ENCODE data around the gene NACC2. TPM values are rescaled to one million over a fixed set of nuclear protein-coding genes. Genes with fewer than 3 reads are reported as not detected.

The NACC2 gene
- polyA plus RNA-seq, 4 donors, result 4.9 to 10.1 (median 8.0) TPM

- Histone ChIP-seq H3K4me1 (ENCODE audit: control insufficient read depth in 3 of 3, insufficient read depth in 2 of 3, low read depth in 1 of 3, low read length in 2 of 3) (peaks cover 3 to 52% (median 6%) of the 10 kb centered on the region in 3 donors), H3K4me3 (ENCODE audit: low read depth in 1 of 3, low read length in 3 of 3) (peak overlapping the region in 2 of 3 donors; percentile 43), H3K36me3 (ENCODE audit: control insufficient read depth in 3 of 3, insufficient read depth in 2 of 3, low read depth in 1 of 3, low read length in 3 of 3) (peaks cover 0 to 32% (median 0%) of the 10 kb centered on the region in 3 donors), H3K27ac (ENCODE audit: low read depth in 1 of 3, low read length in 2 of 3) (peak overlapping the region in 2 of 3 donors; percentile 6 to 41), H3K27me3 (ENCODE audit: control insufficient read depth in 3 of 3, insufficient read depth in 3 of 3, low read length in 3 of 3) (no peaks in the 10 kb centered on the region), H3K9me3 (ENCODE audit: control insufficient read depth in 2 of 2, insufficient read depth in 1 of 2, low read depth in 1 of 2, low read length in 1 of 2) (no peaks in the 10 kb centered on the region)
- no peak for FAIRE-seq
- WGBS, 3 donors, result 13 to 51% (median 42%) methylated on average over 31 to 42 of the region's 42 CpGs
- no peak for DNase-seq
These were observed 15.3 kb upstream of the NACC2 start for GRCh38 chr9:136110082-136111061.

- peak; percentile 88 to 93 for DNase-seq
- peaks cover 0 to 3% (median 0%) of the 10 kb centered on the region in 3 donors for H3K27me3 ChIP-seq (ENCODE audit: control insufficient read depth in 3 of 3, insufficient read depth in 3 of 3, low read length in 3 of 3)
- peak overlapping the region; percentile 70 to 83 (median 75) for H3K27ac ChIP-seq (ENCODE audit: low read depth in 1 of 3, low read length in 2 of 3)
- no peaks in the 10 kb centered on the region for H3K9me3 ChIP-seq (ENCODE audit: control insufficient read depth in 2 of 2, insufficient read depth in 1 of 2, low read depth in 1 of 2, low read length in 1 of 2)
- H3K4me1 ChIP-seq (ENCODE audit: control insufficient read depth in 3 of 3, insufficient read depth in 2 of 3, low read depth in 1 of 3, low read length in 2 of 3), result peaks cover 3 to 44% (median 6%) of the 10 kb centered on the region in 3 donors
- WGBS, 3 donors, result 1% methylated on average over 34 to 48 of the region's 48 CpGs
- no peak for FAIRE-seq
- H3K36me3 ChIP-seq (ENCODE audit: control insufficient read depth in 3 of 3, insufficient read depth in 2 of 3, low read depth in 1 of 3, low read length in 3 of 3), result peaks cover 0 to 23% (median 0%) of the 10 kb centered on the region in 3 donors
- peak overlapping the region in 2 of 3 donors; percentile 43 for H3K4me3 ChIP-seq (ENCODE audit: low read depth in 1 of 3, low read length in 3 of 3)
These were observed 14.4 kb upstream of the NACC2 start for GRCh38 chr9:136109351-136110081.

- no peak for DNase-seq
- no peak for FAIRE-seq
- Histone ChIP-seq H3K4me1 (ENCODE audit: control insufficient read depth in 3 of 3, insufficient read depth in 2 of 3, low read depth in 1 of 3, low read length in 2 of 3) (peaks cover 3 to 42% (median 6%) of the 10 kb centered on the region in 3 donors), H3K27me3 (ENCODE audit: control insufficient read depth in 3 of 3, insufficient read depth in 3 of 3, low read length in 3 of 3) (peaks cover 0 to 3% (median 0%) of the 10 kb centered on the region in 3 donors), H3K27ac (ENCODE audit: low read depth in 1 of 3, low read length in 2 of 3) (peak overlapping the region; percentile 70 to 83 (median 75)), H3K36me3 (ENCODE audit: control insufficient read depth in 3 of 3, insufficient read depth in 2 of 3, low read depth in 1 of 3, low read length in 3 of 3) (peaks cover 0 to 16% (median 0%) of the 10 kb centered on the region in 3 donors), H3K9me3 (ENCODE audit: control insufficient read depth in 2 of 2, insufficient read depth in 1 of 2, low read depth in 1 of 2, low read length in 1 of 2) (no peaks in the 10 kb centered on the region), H3K4me3 (ENCODE audit: low read depth in 1 of 3, low read length in 3 of 3) (peak overlapping the region in 2 of 3 donors; percentile 43)
- 22 to 69% (median 52%) methylated on average over 27 of the region's 27 CpGs for WGBS, 3 donors
These were observed 13.7 kb upstream of the NACC2 start for GRCh38 chr9:136108648-136109266.

- no peaks in the 10 kb centered on the region for H3K9me3 ChIP-seq (ENCODE audit: control insufficient read depth in 2 of 2, insufficient read depth in 1 of 2, low read depth in 1 of 2, low read length in 1 of 2)
- H3K4me3 ChIP-seq (ENCODE audit: low read depth in 1 of 3, low read length in 3 of 3), result no peak overlapping the region
- WGBS, 3 donors, result 17 to 69% (median 54%) methylated on average over 28 to 29 of the region's 29 CpGs
- peaks cover 0 to 10% (median 0%) of the 10 kb centered on the region in 3 donors for H3K36me3 ChIP-seq (ENCODE audit: control insufficient read depth in 3 of 3, insufficient read depth in 2 of 3, low read depth in 1 of 3, low read length in 3 of 3)
- peaks cover 0 to 3% (median 0%) of the 10 kb centered on the region in 3 donors for H3K27me3 ChIP-seq (ENCODE audit: control insufficient read depth in 3 of 3, insufficient read depth in 3 of 3, low read length in 3 of 3)
- H3K4me1 ChIP-seq (ENCODE audit: control insufficient read depth in 3 of 3, insufficient read depth in 2 of 3, low read depth in 1 of 3, low read length in 2 of 3), result peaks cover 3 to 44% (median 6%) of the 10 kb centered on the region in 3 donors
- DNase-seq (peak in 1 of 2 donors; percentile 74), FAIRE-seq (no peak)
- peak overlapping the region in 2 of 3 donors; percentile 47 to 83 for H3K27ac ChIP-seq (ENCODE audit: low read depth in 1 of 3, low read length in 2 of 3)
These were observed 13.0 kb upstream of the NACC2 start for GRCh38 chr9:136107953-136108647.

- H3K36me3 ChIP-seq (ENCODE audit: control insufficient read depth in 3 of 3, insufficient read depth in 2 of 3, low read depth in 1 of 3, low read length in 3 of 3), result peaks cover 0 to 4% (median 0%) of the 10 kb centered on the region in 3 donors
- H3K9me3 ChIP-seq (ENCODE audit: control insufficient read depth in 2 of 2, insufficient read depth in 1 of 2, low read depth in 1 of 2, low read length in 1 of 2), result no peaks in the 10 kb centered on the region
- H3K4me3 ChIP-seq (ENCODE audit: low read depth in 1 of 3, low read length in 3 of 3), result no peak overlapping the region
- H3K4me1 ChIP-seq (ENCODE audit: control insufficient read depth in 3 of 3, insufficient read depth in 2 of 3, low read depth in 1 of 3, low read length in 2 of 3), result peaks cover 3 to 39% (median 6%) of the 10 kb centered on the region in 3 donors
- 15 to 56% (median 22%) methylated on average over 27 to 29 of the region's 29 CpGs for WGBS, 3 donors
- H3K27ac ChIP-seq (ENCODE audit: low read depth in 1 of 3, low read length in 2 of 3), result peak overlapping the region in 2 of 3 donors; percentile 47 to 83
- no peak for FAIRE-seq
- peaks cover 0 to 3% (median 0%) of the 10 kb centered on the region in 3 donors for H3K27me3 ChIP-seq (ENCODE audit: control insufficient read depth in 3 of 3, insufficient read depth in 3 of 3, low read length in 3 of 3)
- peak in 1 of 2 donors; percentile 84 for DNase-seq
These were observed 12.3 kb upstream of the NACC2 start for GRCh38 chr9:136107155-136107952.

GRCh38 chr9:136105398-136106135, 10.5 kb upstream of the NACC2 start:
- WGBS, 3 donors, result 47 to 71% (median 65%) methylated on average over 17 of the region's 17 CpGs
- Histone ChIP-seq H3K36me3 (ENCODE audit: control insufficient read depth in 3 of 3, insufficient read depth in 2 of 3, low read depth in 1 of 3, low read length in 3 of 3) (no peaks in the 10 kb centered on the region), H3K27me3 (ENCODE audit: control insufficient read depth in 3 of 3, insufficient read depth in 3 of 3, low read length in 3 of 3) (peaks cover 0 to 3% (median 0%) of the 10 kb centered on the region in 3 donors), H3K27ac (ENCODE audit: low read depth in 1 of 3, low read length in 2 of 3) (no peak overlapping the region), H3K4me1 (ENCODE audit: control insufficient read depth in 3 of 3, insufficient read depth in 2 of 3, low read depth in 1 of 3, low read length in 2 of 3) (peaks cover 3 to 35% (median 6%) of the 10 kb centered on the region in 3 donors), H3K4me3 (ENCODE audit: low read depth in 1 of 3, low read length in 3 of 3) (no peak overlapping the region), H3K9me3 (ENCODE audit: control insufficient read depth in 2 of 2, insufficient read depth in 1 of 2, low read depth in 1 of 2, low read length in 1 of 2) (no peaks in the 10 kb centered on the region)
- no peak for FAIRE-seq
- no peak for DNase-seq

- FAIRE-seq (no peak), DNase-seq (no peak)
- 55 to 64% (median 62%) methylated on average over 6 of the region's 6 CpGs for WGBS, 3 donors
- no peaks in the 10 kb centered on the region for H3K36me3 ChIP-seq (ENCODE audit: control insufficient read depth in 3 of 3, insufficient read depth in 2 of 3, low read depth in 1 of 3, low read length in 3 of 3)
- H3K9me3 ChIP-seq (ENCODE audit: control insufficient read depth in 2 of 2, insufficient read depth in 1 of 2, low read depth in 1 of 2, low read length in 1 of 2), result no peaks in the 10 kb centered on the region
- no peak overlapping the region for H3K4me3 ChIP-seq (ENCODE audit: low read depth in 1 of 3, low read length in 3 of 3)
- peaks cover 0 to 3% (median 0%) of the 10 kb centered on the region in 3 donors for H3K27me3 ChIP-seq (ENCODE audit: control insufficient read depth in 3 of 3, insufficient read depth in 3 of 3, low read length in 3 of 3)
- no peak overlapping the region for H3K27ac ChIP-seq (ENCODE audit: low read depth in 1 of 3, low read length in 2 of 3)
- peaks cover under 1 to 35% (median 6%) of the 10 kb centered on the region in 3 donors for H3K4me1 ChIP-seq (ENCODE audit: control insufficient read depth in 3 of 3, insufficient read depth in 2 of 3, low read depth in 1 of 3, low read length in 2 of 3)
These were observed 9.8 kb upstream of the NACC2 start for GRCh38 chr9:136104916-136105315.
